Stimulated activated CD8-positive, alpha-beta memory T cell treated with anti-CD3 and anti-CD28 coated beads, Interleukin-7, amount 100 ng/mL, for 4 hours (primary cell): ENCODE measurements around the gene ANAPC4.

ENCODE experiments used
- DNase-seq, 2 donors: peaks; one replicate each; pipeline ENCODE4 v3.0.0-alpha.2; 2020; ENCODE audit warnings: low read depth in 2 of 2

ANAPC4 gene

GRCh38 chr4:25377572-25378436, 741 bp downstream of the ANAPC4 start:
- DNase-seq, result no peak

GRCh38 chr4:25378437-25378743, 1.3 kb downstream of the ANAPC4 start:
- DNase-seq, result no peak

GRCh38 chr4:25379591-25379990, 2.5 kb downstream of the ANAPC4 start:
- DNase-seq, result no peak

- no peak for DNase-seq
Observed at GRCh38 chr4:25383647-25384046, 6.6 kb downstream of the ANAPC4 start.

GRCh38 chr4:25386926-25387325, 9.9 kb downstream of the ANAPC4 start:
- no peak for DNase-seq

GRCh38 chr4:25397305-25397704, 20.2 kb downstream of the ANAPC4 start:
- no peak for DNase-seq

DNA sequence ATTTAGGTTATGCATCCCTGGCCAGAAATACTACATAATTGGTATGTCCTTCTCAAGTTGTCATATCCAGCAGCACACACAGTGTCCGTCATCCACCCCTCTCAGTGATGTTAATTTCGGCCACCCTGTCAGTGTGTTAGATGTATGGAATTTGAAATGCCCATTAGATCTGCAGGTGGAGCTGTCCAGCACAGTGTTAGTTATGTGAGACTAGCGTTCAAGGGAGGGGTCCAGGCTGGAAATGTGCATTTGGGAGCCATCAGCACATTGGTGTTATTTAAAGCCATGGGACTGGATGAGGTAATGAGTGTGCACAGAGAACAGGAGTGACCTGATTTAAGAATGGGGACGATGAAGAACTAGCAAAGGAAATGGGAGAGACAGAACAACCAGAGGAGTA, 22.4 kb downstream of the ANAPC4 start:
- no peak for DNase-seq

DNA sequence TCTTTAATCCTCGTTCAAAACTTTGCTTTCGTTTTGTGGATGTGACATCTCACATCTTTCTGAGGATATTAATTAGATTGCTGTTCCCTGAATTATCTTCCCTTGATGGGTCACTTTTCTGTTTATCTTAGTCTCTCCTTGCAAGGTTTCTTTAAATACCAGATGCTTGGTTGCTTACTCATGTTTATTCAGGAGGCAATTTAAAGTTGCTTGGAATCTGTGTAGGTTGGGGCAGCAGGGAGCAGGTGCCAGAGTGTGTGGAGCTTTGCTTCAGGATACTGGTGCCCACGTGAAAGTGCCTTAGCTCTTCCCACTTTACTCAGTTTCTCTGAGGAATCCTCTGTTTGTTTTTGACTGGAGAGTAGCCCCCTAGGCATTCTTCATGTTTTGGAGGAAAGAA, 24.0 kb downstream of the ANAPC4 start:
- no peak for DNase-seq

- no peak for DNase-seq
Observed at GRCh38 chr4:25402521-25402920, 25.5 kb downstream of the ANAPC4 start.

DNA sequence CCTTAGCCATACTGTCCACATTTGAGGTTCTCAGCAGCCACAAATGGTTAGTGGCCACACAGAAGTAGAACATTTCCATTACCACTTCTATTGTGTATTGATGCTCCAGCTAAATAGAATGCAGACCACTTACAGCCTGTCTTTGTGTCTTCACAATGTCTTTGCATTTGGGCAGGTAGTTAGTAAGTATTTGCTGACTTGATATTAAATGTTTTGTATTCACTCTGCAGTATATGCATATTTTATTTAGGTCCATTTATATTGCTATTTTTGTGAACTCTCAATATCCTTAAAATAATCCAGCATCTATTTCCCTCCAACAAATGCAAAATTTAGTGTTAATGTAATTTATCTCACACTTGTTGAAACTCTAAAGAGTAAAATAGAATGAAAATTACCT, 26.6 kb downstream of the ANAPC4 start:
- DNase-seq, result no peak

DNA sequence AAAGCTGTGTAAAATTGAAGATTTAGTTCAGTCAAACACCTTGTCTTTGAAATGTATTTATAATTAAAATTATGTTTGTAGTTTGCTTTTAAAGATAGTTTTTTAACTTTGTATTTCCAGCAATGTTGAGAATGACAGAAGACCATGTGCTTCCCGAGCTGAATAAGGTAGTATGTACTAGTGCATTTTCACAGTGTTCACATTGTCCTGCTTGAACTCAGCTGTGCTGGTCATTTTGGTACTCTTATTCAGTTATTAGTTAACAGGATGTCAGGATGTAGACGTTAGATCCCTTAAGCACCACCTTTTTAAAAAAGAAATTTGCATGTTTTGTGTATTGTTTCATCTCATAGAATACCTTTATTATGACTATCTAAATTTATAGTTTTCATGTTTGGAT, 28.4 kb downstream of the ANAPC4 start:
- DNase-seq, result no peak

GRCh38 chr4:25406081-25406692, 29.1 kb downstream of the ANAPC4 start:
- no peak for DNase-seq

DNA sequence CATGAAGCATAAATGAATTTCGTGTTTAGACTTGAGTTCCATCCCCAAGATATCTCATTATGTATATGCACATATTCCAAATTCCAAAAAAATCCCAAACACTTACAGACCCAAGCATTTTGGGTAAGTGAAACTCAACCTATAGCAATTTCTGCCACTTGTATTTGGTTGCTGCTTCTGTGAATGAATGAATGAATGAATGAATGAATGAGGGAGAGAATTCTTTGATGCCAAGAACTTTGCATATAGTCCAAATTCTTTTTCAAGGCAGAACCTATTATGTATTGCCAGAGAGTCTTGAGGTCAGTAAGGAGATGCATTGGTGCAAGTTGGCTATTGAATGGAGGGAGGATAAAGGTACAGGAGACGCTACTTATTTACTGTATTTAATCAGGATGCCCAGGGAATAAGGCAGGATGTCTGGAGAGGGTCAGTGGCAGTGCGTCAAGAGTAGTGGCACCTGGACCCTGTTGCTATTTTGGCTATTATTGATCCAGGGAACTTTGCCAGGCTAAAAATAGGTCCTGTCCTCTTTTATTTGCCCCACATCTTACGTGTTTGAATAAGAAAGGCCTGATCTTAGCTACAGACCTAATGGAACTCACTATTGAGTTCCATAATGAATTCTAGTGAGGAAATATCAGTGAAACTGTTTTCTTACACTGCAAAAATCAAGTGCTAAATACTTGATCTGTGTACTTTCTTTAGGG, 33.9 kb downstream of the ANAPC4 start:
- no peak for DNase-seq

GRCh38 chr4:25413261-25413660, 36.2 kb downstream of the ANAPC4 start:
- no peak for DNase-seq

DNA sequence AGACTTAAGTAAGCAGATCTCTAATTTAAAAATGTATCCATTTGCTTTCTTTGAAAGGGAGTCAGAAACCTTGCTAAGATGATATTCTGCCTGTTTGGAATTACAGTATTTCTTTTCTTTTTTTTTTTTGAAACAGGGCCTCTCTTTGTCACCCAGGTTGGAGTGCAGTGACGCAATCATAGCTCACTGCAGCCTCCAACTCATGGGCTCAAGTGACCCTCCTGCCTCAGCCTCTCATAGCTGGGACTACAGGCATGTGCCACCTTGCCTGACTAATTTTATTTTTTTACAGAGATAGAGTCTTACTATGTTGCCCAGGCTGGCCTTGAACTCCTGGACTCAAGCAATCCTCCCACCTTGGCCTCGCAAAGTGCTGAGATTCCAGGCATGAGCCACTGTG, 40.0 kb downstream of the ANAPC4 start:
- DNase-seq, result no peak

DNA sequence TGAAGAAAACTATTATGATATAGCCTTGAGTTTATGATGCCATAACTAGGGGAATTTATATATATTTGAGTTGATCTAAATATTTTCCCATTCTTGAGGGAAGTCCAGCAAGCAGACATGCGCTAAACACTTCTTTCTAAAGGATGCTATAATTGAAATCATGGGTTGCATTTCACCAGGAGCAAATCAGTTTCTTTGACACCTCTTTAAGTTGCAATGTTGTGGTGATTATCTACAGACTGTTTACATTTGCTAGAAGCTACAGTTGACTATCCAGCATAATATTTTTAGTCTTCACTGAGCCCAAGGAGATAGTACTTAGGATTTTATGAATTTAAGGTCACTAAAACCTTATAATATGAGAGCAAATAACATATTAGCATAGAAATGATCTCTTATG, 43.9 kb downstream of the ANAPC4 start:
- no peak for DNase-seq

GRCh38 chr4:25421816-25422525, 44.9 kb downstream of the ANAPC4 start:
- DNase-seq, result no peak

GRCh38 chr4:25423548-25423947, 46.5 kb downstream of the ANAPC4 start:
- DNase-seq, result no peak

DNA sequence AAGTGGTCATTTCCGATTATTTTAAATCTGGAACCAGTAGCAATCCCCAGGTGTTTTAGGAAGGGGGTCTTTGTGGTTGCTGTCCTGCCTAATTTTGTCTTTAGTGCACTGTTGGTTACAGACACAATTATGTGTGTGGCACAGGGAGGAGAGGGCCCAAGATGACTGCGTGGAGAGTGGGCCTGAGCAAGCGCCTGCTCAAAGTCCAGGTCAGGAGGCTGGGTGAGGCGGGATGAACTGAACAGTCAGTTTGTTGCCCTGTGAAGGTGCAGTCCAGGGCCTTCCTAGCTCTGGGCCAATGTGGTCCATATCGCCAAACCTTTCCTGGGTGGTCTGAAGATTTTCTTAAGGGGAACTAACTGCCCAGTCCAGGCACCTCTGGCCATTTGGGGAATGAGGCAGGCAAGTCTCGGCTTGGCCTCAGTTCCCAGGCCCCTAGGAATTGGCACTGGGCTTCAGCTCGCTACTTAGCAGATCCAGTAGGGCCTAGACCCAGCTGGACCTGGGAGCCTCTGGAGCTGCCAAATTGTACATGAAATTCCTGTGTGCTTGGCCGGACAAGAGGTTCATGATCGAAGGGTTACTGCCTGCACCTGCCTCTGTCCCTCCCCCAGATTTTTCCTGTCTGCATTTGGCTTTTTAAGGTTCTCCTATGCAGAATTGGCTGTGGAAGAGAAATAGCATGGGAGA, 47.6 kb downstream of the ANAPC4 start:
- DNase-seq, result no peak

DNA sequence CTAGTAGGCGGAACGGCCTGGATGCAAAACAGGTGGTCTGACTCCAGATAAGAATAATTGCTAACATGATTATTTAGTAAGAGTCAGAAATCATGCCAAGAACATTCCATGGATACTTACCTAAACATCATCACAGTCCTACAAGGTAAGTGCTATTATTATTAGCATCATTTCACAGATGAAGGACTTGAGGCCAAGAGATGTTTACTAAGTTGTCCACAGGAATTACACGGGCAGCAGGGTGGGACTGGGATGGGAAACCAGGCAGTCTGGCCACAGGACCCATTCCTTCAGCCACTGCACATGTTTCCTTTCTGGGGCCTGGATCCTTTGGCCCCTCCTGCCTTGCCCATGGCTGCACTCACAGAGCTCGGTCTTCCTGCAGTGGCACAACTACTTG, 48.3 kb downstream of the ANAPC4 start:
- no peak for DNase-seq

- DNase-seq, result no peak
Observed at GRCh38 chr4:25427871-25428270, 50.8 kb downstream of the ANAPC4 start.

DNA sequence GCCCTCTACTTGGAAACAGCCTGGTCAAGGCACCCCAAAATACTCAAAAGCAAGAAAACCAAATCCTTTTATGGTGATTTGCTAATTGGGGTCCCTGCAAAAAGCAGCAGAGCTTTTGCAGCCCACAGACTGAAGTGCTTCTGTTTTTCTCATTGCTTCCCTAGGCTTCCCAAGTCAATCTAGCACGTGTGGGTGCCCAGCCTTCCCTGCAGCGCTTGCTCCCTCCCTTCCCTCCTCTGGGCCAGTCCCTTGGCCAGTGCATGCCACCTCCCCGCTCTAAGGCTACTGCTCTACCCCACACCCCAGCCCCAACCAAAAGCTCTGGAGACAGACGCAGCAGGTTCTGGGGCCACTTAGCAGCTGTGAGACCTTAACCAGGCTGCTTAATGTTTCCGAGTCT, 53.6 kb downstream of the ANAPC4 start:
- DNase-seq, result no peak
